Colonic mucosa (tissue), 4 donors: Measurements from ENCODE around the gene IRF3. TPM values are rescaled to one million over a fixed set of nuclear protein-coding genes. Genes with fewer than 3 reads are reported as not detected.

Experiments
- DNase-seq: peaks from one replicate; pipeline ENCODE4 v3.0.0-alpha.2; 2020
- H3K27ac ChIP-seq: fragments of 200-600 bp; one replicate; pipeline ENCODE4 v1.8.0; 2021
- H3K27me3 ChIP-seq: fragments of 200-600 bp; one replicate; pipeline ENCODE4 v1.8.0; 2021
- H3K36me3 ChIP-seq: fragments of 200-600 bp; one replicate; pipeline ENCODE4 v1.8.0; 2021
- H3K4me1 ChIP-seq: fragments of 200-600 bp; one replicate; pipeline ENCODE4 v1.8.0; 2021; ENCODE audit warnings: mild to moderate bottlenecking
- H3K4me3 ChIP-seq: fragments of 200-600 bp; one replicate; pipeline ENCODE4 v1.8.0; 2021
- H3K9ac ChIP-seq, 2 donors: one replicate each; pipeline ENCODE4 v1.7.0; 2013; ENCODE audit warnings: control low read depth in 2 of 2, low read depth in 2 of 2, low read length in 2 of 2
- H3K9me3 ChIP-seq: fragments of 200-600 bp; one replicate; pipeline ENCODE4 v1.8.0; 2021
- intact Hi-C: fragments of 100-400 bp; cut with DNase I; formaldehyde crosslinking; loops from one replicate; pipeline ENCODE4 v1.14.1; 2022
- total RNA-seq, 2 donors: library from RNA; stranded (reverse); fragmentation: NEBNext Ultra II Directional in 1 of 2; extraction: Animal tissue kit (Norgen Biotek cat#: 25700) in 1 of 2; gene quantifications; one replicate each; pipeline ENCODE4 v1.2.1, GENCODE V29; 2021
- TF ChIP-seq, protein P1 (sequence below): fragments of 200-600 bp; IDR thresholded peaks from one replicate; pipeline ENCODE4 v1.8.0; 2022; ENCODE audit warnings: antibody characterized with exemption, mild to moderate bottlenecking
- donor health status: healthy.
- donor health status: DM: no; HTN: no; CAD: no.
- donor health status: DM: no; HTN: no; CAD: no.

The IRF3 gene
- total RNA-seq, 2 donors from 2014 or later: 62.9 to 190 TPM

DNA sequence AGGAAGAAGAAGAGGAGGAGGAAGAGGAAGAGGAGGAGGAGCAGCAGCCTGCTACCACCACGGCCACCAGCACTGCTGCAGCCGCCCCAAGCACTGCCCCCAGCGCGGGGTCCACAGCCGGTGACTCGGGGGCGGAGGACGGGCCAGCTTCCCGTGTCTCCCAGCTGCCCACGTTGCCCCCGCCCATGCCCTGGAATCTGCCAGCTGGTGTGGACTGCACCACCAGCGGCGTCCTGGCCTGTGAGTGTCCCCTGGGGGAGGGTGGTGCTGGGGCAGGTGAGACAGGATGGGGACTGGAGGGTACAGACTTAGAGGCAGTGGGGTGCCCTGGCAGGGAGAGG lies 12.2 kb downstream of the IRF3 start:
- DNase-seq: no peak
- intact Hi-C loops: no loop called here
- Histone ChIP-seq H3K27ac (no peak overlapping the region), H3K4me3 (no peak overlapping the region), H3K36me3 (peaks cover 28% of the 10 kb centered on the region), H3K27me3 (no peaks in the 10 kb centered on the region), H3K4me1 (no peaks in the 10 kb centered on the region), H3K9ac (no peak overlapping the region), H3K9me3 (no peaks in the 10 kb centered on the region)
- TF ChIP-seq, protein P1, sequence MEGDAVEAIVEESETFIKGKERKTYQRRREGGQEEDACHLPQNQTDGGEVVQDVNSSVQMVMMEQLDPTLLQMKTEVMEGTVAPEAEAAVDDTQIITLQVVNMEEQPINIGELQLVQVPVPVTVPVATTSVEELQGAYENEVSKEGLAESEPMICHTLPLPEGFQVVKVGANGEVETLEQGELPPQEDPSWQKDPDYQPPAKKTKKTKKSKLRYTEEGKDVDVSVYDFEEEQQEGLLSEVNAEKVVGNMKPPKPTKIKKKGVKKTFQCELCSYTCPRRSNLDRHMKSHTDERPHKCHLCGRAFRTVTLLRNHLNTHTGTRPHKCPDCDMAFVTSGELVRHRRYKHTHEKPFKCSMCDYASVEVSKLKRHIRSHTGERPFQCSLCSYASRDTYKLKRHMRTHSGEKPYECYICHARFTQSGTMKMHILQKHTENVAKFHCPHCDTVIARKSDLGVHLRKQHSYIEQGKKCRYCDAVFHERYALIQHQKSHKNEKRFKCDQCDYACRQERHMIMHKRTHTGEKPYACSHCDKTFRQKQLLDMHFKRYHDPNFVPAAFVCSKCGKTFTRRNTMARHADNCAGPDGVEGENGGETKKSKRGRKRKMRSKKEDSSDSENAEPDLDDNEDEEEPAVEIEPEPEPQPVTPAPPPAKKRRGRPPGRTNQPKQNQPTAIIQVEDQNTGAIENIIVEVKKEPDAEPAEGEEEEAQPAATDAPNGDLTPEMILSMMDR: no peak

DNA sequence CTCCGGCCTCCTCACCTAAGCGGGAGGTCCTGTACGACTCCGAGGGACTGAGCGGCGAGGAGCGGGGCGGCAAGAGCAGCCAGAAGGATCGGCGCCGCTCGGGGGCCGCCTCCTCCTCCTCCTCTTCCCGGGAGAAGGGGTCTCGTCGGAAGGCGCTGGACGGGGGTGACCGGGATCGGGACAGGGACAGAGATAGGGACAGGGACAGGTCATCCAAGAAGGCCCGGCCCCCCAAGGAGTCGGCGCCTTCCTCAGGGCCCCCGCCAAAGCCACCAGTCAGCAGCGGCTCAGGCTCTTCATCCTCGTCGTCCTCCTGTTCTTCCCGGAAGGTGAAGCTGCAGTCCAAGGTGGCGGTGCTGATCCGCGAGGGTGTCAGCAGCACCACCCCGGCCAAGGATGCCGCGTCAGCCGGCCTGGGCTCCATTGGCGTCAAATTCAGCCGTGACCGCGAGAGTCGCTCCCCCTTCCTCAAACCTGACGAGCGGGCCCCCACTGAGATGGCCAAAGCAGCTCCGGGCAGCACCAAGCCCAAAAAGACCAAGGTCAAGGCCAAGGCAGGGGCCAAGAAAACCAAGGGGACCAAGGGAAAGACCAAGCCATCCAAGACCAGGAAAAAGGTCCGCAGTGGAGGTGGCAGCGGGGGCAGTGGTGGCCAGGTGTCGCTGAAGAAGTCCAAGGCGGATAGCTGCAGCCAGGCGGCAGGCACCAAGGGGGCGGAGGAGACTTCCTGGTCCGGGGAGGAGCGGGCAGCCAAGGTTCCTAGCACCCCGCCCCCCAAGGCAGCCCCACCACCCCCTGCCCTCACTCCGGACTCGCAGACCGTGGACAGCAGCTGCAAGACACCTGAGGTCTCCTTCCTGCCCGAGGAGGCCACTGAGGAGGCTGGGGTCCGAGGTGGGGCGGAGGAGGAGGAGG lies 12.8 kb downstream of the IRF3 start:
- no peak for DNase-seq
- peaks cover 28% of the 10 kb centered on the region for H3K36me3 ChIP-seq
- TF ChIP-seq, protein P1: no peak
- intact Hi-C loops: no loop called here
- no peaks in the 10 kb centered on the region for H3K4me1 ChIP-seq
- H3K9ac ChIP-seq: no peak overlapping the region
- H3K27ac ChIP-seq: no peak overlapping the region
- H3K27me3 ChIP-seq: no peaks in the 10 kb centered on the region
- no peaks in the 10 kb centered on the region for H3K9me3 ChIP-seq
- no peak overlapping the region for H3K4me3 ChIP-seq

DNA sequence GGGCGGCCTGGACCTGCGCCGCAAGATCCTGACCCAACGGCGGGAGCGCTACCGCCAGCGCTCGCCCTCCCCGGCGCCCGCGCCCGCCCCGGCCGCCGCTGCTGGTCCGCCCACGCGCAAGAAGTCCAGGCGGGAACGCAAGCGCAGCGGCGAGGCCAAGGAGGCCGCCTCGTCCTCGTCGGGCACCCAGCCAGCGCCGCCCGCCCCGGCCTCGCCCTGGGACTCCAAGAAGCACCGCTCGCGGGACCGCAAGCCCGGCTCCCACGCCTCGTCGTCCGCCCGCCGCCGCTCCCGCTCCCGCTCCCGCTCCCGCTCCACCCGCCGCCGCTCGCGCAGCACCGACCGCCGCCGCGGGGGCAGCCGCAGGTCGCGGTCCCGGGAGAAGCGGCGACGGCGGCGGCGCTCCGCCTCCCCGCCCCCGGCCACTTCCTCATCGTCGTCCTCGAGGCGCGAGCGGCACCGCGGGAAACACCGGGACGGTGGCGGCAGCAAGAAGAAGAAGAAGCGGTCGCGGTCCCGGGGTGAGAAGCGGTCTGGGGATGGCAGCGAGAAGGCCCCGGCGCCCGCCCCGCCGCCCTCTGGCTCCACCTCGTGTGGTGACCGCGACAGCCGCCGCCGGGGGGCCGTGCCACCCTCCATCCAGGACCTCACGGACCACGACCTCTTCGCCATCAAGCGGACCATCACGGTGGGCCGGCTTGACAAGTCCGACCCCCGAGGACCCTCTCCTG lies 13.7 kb downstream of the IRF3 start:
- TF ChIP-seq, protein P1: no peak
- Histone ChIP-seq H3K9ac (no peak overlapping the region), H3K36me3 (peaks cover 28% of the 10 kb centered on the region), H3K27ac (no peak overlapping the region), H3K27me3 (no peaks in the 10 kb centered on the region), H3K4me1 (no peaks in the 10 kb centered on the region), H3K9me3 (no peaks in the 10 kb centered on the region), H3K4me3 (no peak overlapping the region)
- no peak for DNase-seq
- intact Hi-C loops: no loop called here

DNA sequence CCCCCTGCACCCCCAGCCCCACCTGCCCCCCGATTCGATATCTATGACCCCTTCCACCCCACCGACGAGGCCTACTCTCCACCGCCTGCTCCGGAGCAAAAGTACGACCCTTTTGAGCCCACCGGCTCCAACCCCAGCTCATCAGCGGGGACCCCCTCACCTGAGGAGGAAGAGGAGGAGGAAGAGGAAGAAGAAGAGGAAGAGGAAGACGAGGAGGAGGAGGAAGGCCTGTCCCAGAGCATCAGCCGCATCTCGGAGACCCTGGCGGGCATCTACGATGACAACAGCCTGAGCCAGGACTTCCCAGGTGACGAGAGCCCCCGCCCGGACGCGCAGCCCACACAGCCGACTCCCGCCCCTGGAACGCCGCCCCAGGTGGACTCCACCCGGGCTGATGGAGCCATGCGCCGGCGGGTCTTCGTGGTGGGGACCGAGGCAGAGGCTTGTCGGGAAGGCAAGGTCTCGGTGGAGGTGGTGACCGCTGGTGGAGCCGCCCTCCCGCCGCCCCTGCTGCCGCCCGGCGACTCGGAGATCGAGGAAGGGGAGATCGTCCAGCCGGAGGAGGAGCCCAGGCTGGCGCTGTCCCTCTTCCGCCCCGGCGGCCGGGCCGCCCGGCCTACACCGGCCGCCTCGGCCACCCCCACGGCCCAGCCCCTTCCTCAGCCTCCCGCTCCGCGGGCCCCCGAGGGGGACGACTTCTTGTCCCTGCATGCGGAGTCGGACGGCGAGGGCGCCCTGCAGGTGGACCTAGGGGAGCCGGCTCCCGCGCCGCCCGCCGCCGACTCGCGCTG lies 14.4 kb downstream of the IRF3 start:
- H3K4me3 ChIP-seq: no peak overlapping the region
- no peak overlapping the region for H3K27ac ChIP-seq
- DNase-seq: no peak
- TF ChIP-seq, protein P1: no peak
- peaks cover 24% of the 10 kb centered on the region for H3K36me3 ChIP-seq
- H3K4me1 ChIP-seq: no peaks in the 10 kb centered on the region
- H3K27me3 ChIP-seq: no peaks in the 10 kb centered on the region
- H3K9ac ChIP-seq: no peak overlapping the region
- no peaks in the 10 kb centered on the region for H3K9me3 ChIP-seq
- intact Hi-C loops: no loop called here

DNA sequence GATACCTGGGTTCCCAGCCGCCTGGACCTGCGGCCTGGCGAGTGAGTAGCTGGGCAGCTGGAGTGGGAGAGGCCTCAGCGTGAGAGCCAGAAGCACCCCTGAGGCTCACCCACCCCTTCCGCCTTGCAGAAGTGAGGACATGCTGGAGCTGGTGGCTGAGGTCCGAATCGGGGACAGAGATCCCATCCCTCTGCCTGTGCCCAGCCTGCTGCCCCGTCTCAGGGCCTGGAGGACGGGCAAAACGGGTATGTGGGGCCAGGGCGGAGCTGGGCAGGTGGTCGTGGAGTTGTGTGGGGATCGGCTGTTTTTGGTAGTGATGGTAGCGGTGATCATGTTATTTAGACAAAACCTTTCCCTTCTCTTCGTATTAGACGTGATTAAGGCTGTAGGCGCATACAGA lies 19.1 kb downstream of the IRF3 start:
- Histone ChIP-seq H3K4me1 (peaks cover 6% of the 10 kb centered on the region), H3K9ac (no peak overlapping the region), H3K4me3 (no peak overlapping the region), H3K9me3 (no peaks in the 10 kb centered on the region), H3K36me3 (no peaks in the 10 kb centered on the region), H3K27ac (no peak overlapping the region), H3K27me3 (no peaks in the 10 kb centered on the region)
- no peak for DNase-seq
- TF ChIP-seq, protein P1: no peak
- intact Hi-C loops: no loop called here
